OCI-LY7 (cell line): ENCODE data around the gene CTNNA3. TPM values are rescaled to one million over a fixed set of nuclear protein-coding genes. Genes with fewer than 3 reads are reported as not detected.

Experiments
- BruUV-seq: library from RNA; stranded (reverse); fragments of 400-500 nt; replicated peaks from 2 replicates; lab custom pipeline; 2021; lab: Mats Ljungman, UMichigan
- CTCF ChIA-PET: fragments of 300-600 bp; sonication (Branson Sonifier 250); formaldehyde crosslinking; loops from one replicate; lab custom pipeline; 2022; ENCODE audit warnings: antibody characterized with exemption; ENCODE audit not compliant: unreplicated experiment; lab: Charles Lee
- POLR2A ChIA-PET: fragments of 300-600 bp; sonication (Branson Sonifier 250); formaldehyde crosslinking; loops from one replicate; lab custom pipeline; 2022; ENCODE audit warnings: antibody characterized with exemption; lab: Charles Lee
- DNase-seq: peaks from one replicate; pipeline ENCODE4 v3.0.0-alpha.2; 2015; ENCODE audit warnings: low spot score
- H2AFZ ChIP-seq: fragments of 200-600 bp; sonication (generic), shearing (Covaris generic); 2 replicates; pipeline ENCODE4 v1.6.1; 2014; ENCODE audit warnings: mild to moderate bottlenecking, antibody characterized with exemption, low read length, moderate library complexity
- H3K27ac ChIP-seq: fragments of 200-600 bp; sonication (generic); 2 replicates; pipeline ENCODE4 v1.5.1; 2014; ENCODE audit warnings: mixed run types, low read depth, mild to moderate bottlenecking, moderate library complexity, low read length, inconsistent platforms; ENCODE audit not compliant: poor library complexity, severe bottlenecking
- H3K36me3 ChIP-seq: fragments of 200-600 bp; sonication (generic); 2 replicates; pipeline ENCODE4 v1.6.1; 2014; ENCODE audit warnings: mild to moderate bottlenecking, antibody characterized with exemption, low read length, moderate library complexity, mixed read lengths; ENCODE audit not compliant: insufficient read depth
- H3K4me1 ChIP-seq: fragments of 200-600 bp; sonication (generic); 2 replicates; pipeline ENCODE4 v1.5.1; 2014; ENCODE audit warnings: mild to moderate bottlenecking, low read length; ENCODE audit not compliant: insufficient read depth, poor library complexity, severe bottlenecking
- H3K4me2 ChIP-seq: fragments of 200-600 bp; sonication (generic); 2 replicates; pipeline ENCODE4 v1.6.1; 2014; ENCODE audit warnings: mild to moderate bottlenecking, low read length
- H3K4me3 ChIP-seq: fragments of 200-600 bp; sonication (generic); 2 replicates; pipeline ENCODE4 v1.5.1; 2014; ENCODE audit warnings: mild to moderate bottlenecking, low read depth, low read length; ENCODE audit not compliant: poor library complexity, severe bottlenecking
- H3K79me2 ChIP-seq: fragments of 200-600 bp; sonication (generic); 2 replicates; pipeline ENCODE4 v1.6.1; 2016; ENCODE audit warnings: low read depth, mild to moderate bottlenecking, low read length, moderate library complexity, mixed read lengths; ENCODE audit not compliant: insufficient read depth
- H3K9me2 ChIP-seq: fragments of 200-600 bp; sonication (generic); 2 replicates; pipeline ENCODE4 v1.6.1; 2016; ENCODE audit warnings: mild to moderate bottlenecking, low read length, mixed read lengths; ENCODE audit not compliant: insufficient read depth
- H3K9me3 ChIP-seq: fragments of 200-600 bp; sonication (generic); 2 replicates; pipeline ENCODE4 v1.6.1; 2014; ENCODE audit warnings: mild to moderate bottlenecking, mixed run types, low read length, mixed read lengths
- H4K20me1 ChIP-seq: fragments of 200-600 bp; sonication (generic); 2 replicates; pipeline ENCODE4 v1.6.1; 2014; ENCODE audit warnings: mild to moderate bottlenecking, antibody characterized with exemption, low read length, moderate library complexity, mixed read lengths; ENCODE audit not compliant: insufficient read depth
- EZH2phosphoT487 ChIP-seq: fragments of 200-600 bp; sonication (generic); IDR thresholded peaks from 2 replicates; pipeline ENCODE4 v1.6.1; 2018; ENCODE audit warnings: low read depth, borderline replicate concordance, mild to moderate bottlenecking, mixed run types, antibody characterized with exemption, low read length, moderate library complexity, mixed read lengths
- intact Hi-C: fragments of 100-400 bp; cut with micrococcal nuclease; formaldehyde crosslinking; loops from one replicate; pipeline ENCODE4 v1.10.0; 2022; ENCODE audit not compliant: unreplicated experiment
- total RNA-seq, 2 experiments: library from RNA; depleted of rRNA in 1 of 2; stranded (reverse); fragments of >200 nt in 1 of 2; shearing (Covaris generic) in 1 of 2; gene quantifications; 2 replicates each; pipeline ENCODE4 v1.2.3, GENCODE V29; 2014 to 2022
- TF ChIP-seq, protein P1 (sequence below): fragments of 200-600 bp; sonication (generic); conservative IDR thresholded peaks from 2 replicates; pipeline ENCODE4 v1.5.1; 2014; ENCODE audit warnings: mild to moderate bottlenecking, antibody characterized with exemption, low read length, moderate library complexity, mixed read lengths

CTNNA3 gene
- total RNA-seq, 2 experiments from 2014 or later = not detected

DNA sequence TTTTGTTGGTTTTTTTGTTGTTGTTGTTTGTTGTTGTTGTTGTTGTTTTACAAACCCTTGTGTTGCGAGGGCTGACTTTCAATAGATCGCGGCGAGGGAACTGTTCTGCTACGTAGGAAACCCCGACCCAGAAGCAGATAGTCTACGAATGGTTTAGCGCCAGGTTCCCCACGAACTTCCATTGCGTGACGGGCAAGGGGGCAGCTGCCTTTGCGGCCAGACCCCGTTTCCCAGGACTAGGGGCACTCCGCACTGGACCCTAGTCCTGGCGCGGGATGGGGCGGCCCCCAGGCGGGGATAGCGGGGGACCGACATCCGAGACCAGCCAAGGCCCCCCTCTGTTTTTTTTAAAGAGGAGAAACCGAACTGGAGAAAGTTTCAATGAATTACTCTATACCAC is 650.6 kb downstream of the CTNNA3 start:
- CTCF ChIA-PET = no interaction called here
- Histone ChIP-seq H3K27ac (no peak overlapping the region), H3K79me2 (no peaks in the 10 kb centered on the region), H3K4me3 (no peak overlapping the region), H3K9me2 (no peaks in the 10 kb centered on the region), H3K4me2 (no peak overlapping the region), H3K36me3 (no peaks in the 10 kb centered on the region), H4K20me1 (no peaks in the 10 kb centered on the region), H2AFZ (no peak overlapping the region), H3K4me1 (no peaks in the 10 kb centered on the region), H3K9me3 (no peaks in the 10 kb centered on the region)
- POLR2A ChIA-PET = interaction anchor here (0.6 kb wide), 1 partner anchor 24 kb away, joined by 3 read pairs; no protein-coding TSS in a partner anchor
- intact Hi-C loops = no loop called here
- TF ChIP-seq, protein P1, sequence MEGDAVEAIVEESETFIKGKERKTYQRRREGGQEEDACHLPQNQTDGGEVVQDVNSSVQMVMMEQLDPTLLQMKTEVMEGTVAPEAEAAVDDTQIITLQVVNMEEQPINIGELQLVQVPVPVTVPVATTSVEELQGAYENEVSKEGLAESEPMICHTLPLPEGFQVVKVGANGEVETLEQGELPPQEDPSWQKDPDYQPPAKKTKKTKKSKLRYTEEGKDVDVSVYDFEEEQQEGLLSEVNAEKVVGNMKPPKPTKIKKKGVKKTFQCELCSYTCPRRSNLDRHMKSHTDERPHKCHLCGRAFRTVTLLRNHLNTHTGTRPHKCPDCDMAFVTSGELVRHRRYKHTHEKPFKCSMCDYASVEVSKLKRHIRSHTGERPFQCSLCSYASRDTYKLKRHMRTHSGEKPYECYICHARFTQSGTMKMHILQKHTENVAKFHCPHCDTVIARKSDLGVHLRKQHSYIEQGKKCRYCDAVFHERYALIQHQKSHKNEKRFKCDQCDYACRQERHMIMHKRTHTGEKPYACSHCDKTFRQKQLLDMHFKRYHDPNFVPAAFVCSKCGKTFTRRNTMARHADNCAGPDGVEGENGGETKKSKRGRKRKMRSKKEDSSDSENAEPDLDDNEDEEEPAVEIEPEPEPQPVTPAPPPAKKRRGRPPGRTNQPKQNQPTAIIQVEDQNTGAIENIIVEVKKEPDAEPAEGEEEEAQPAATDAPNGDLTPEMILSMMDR = no peak
- no peak for TF ChIP-seq EZH2phosphoT487
- BruUV-seq = no TSS peak
- no peak for DNase-seq

GRCh38 chr10:67043041-67043440 is 653.0 kb downstream of the CTNNA3 start:
- no peaks in the 10 kb centered on the region for H3K9me3 ChIP-seq
- ChIA-PET CTCF (interaction anchor here (0.6 kb wide), 1 partner anchor 57 kb away, joined by 3 read pairs; no protein-coding TSS in a partner anchor), POLR2A (interaction anchor here (0.6 kb wide), 1 partner anchor 580 kb away, joined by 3 read pairs; no protein-coding TSS in a partner anchor)
- no peak for DNase-seq
- no peaks in the 10 kb centered on the region for H3K9me2 ChIP-seq
- no peak overlapping the region for H3K4me2 ChIP-seq
- no peaks in the 10 kb centered on the region for H3K79me2 ChIP-seq
- no peaks in the 10 kb centered on the region for H3K4me1 ChIP-seq
- intact Hi-C loops = no loop called here
- no peak overlapping the region for H2AFZ ChIP-seq
- H3K4me3 ChIP-seq = no peak overlapping the region
- H3K27ac ChIP-seq = no peak overlapping the region
- no peaks in the 10 kb centered on the region for H4K20me1 ChIP-seq
- BruUV-seq = no TSS peak
- no peaks in the 10 kb centered on the region for H3K36me3 ChIP-seq
- no peak for TF ChIP-seq EZH2phosphoT487
- TF ChIP-seq, protein P1 = no peak

GRCh38 chr10:67036808-67037207 is 659.2 kb downstream of the CTNNA3 start:
- Histone ChIP-seq H3K4me2 (no peak overlapping the region), H3K4me3 (no peak overlapping the region), H4K20me1 (no peaks in the 10 kb centered on the region), H2AFZ (no peak overlapping the region), H3K36me3 (no peaks in the 10 kb centered on the region), H3K79me2 (no peaks in the 10 kb centered on the region), H3K9me2 (no peaks in the 10 kb centered on the region), H3K4me1 (no peaks in the 10 kb centered on the region), H3K9me3 (no peaks in the 10 kb centered on the region), H3K27ac (no peak overlapping the region)
- POLR2A ChIA-PET = no interaction called here
- DNase-seq = no peak
- BruUV-seq = no TSS peak
- TF ChIP-seq EZH2phosphoT487 = no peak
- CTCF ChIA-PET = no interaction called here
- intact Hi-C loops = no loop called here
